PC-3 (cell line): ENCODE results near the gene MACROD2. TPM values are rescaled to one million over a fixed set of nuclear protein-coding genes. Genes with fewer than 3 reads are reported as not detected.

Experiments
- ATAC-seq: fragments of 200-7000 bp; cut with Tn5 transposase; 2 replicates; pipeline ENCODE4 v1.9.1; 2020; ENCODE audit warnings: mild to moderate bottlenecking, moderate library complexity
- BruUV-seq: library from RNA; stranded (reverse); fragments of 400-500 nt; replicated peaks from 2 replicates; lab custom pipeline; 2021; lab: Mats Ljungman, UMichigan
- CTCF ChIA-PET: fragments of 300-600 bp; sonication (Branson Sonifier 250); formaldehyde crosslinking; loops from one replicate; lab custom pipeline; 2022; ENCODE audit warnings: antibody characterized with exemption; lab: Charles Lee
- POLR2A ChIA-PET: fragments of 300-600 bp; sonication (Branson Sonifier 250); formaldehyde crosslinking; loops from one replicate; lab custom pipeline; 2022; ENCODE audit warnings: antibody characterized with exemption; ENCODE audit not compliant: unreplicated experiment; lab: Charles Lee
- DNase-seq: peaks from one replicate; pipeline ENCODE4 v3.0.0-alpha.2; 2015
- H2AFZ ChIP-seq: fragments of 300-600 bp; sonication (generic); 2 replicates; pipeline ENCODE4 v1.6.0; 2016; ENCODE audit warnings: antibody characterized with exemption, low read length
- H3F3A ChIP-seq: fragments of 300-600 bp; sonication (generic); one replicate; pipeline ENCODE4 v1.6.0; 2017; ENCODE audit warnings: antibody characterized with exemption, low read length, control low read depth, mild to moderate bottlenecking; ENCODE audit not compliant: unreplicated experiment
- H3K27ac ChIP-seq: fragments of 300-600 bp; sonication (generic); 2 replicates; pipeline ENCODE4 v1.5.1; 2016; ENCODE audit warnings: mild to moderate bottlenecking, low read length
- H3K27me3 ChIP-seq: fragments of 300-600 bp; sonication (generic); 2 replicates; pipeline ENCODE4 v1.6.1; 2016; ENCODE audit warnings: low read length, mixed read lengths
- H3K36me3 ChIP-seq: fragments of 300-600 bp; sonication (generic); 2 replicates; pipeline ENCODE4 v1.6.1; 2016; ENCODE audit warnings: low read depth, mixed run types, low read length, mixed read lengths
- H3K4me1 ChIP-seq: fragments of 300-600 bp; sonication (generic); 2 replicates; pipeline ENCODE4 v1.5.1; 2016; ENCODE audit warnings: low read length; ENCODE audit not compliant: insufficient read depth
- H3K4me2 ChIP-seq: fragments of 300-600 bp; sonication (generic); 2 replicates; pipeline ENCODE4 v1.6.0; 2016; ENCODE audit warnings: low read length
- H3K4me3 ChIP-seq: fragments of 300-600 bp; sonication (generic); 2 replicates; pipeline ENCODE4 v1.5.1; 2016; ENCODE audit warnings: mild to moderate bottlenecking, low read length, mixed read lengths
- H3K79me2 ChIP-seq: fragments of 300-600 bp; sonication (generic); 2 replicates; pipeline ENCODE4 v1.6.1; 2017; ENCODE audit warnings: low read length, mixed read lengths
- H3K9ac ChIP-seq: fragments of 300-600 bp; sonication (generic); 2 replicates; pipeline ENCODE4 v1.6.0; 2016; ENCODE audit warnings: mild to moderate bottlenecking, low read length
- H3K9me2 ChIP-seq: fragments of 300-600 bp; sonication (generic); replicated peaks from 2 replicates; pipeline ENCODE4 v1.6.1; 2016; ENCODE audit warnings: mixed run types, low read length, mixed read lengths
- H3K9me3 ChIP-seq: fragments of 300-600 bp; sonication (generic); 2 replicates; pipeline ENCODE4 v1.6.1; 2016; ENCODE audit warnings: low read length, mixed read lengths
- H4K20me1 ChIP-seq: fragments of 300-600 bp; sonication (generic); 2 replicates; pipeline ENCODE4 v1.6.1; 2016; ENCODE audit warnings: low read length, mixed read lengths
- CTCF ChIP-seq: fragments of 300-600 bp; sonication (generic); conservative IDR thresholded peaks from 2 replicates; pipeline ENCODE4 v1.5.1; 2017; ENCODE audit warnings: antibody characterized with exemption, low read depth, mild to moderate bottlenecking, low read length
- EZH2 ChIP-seq: fragments of 300-600 bp; sonication (generic); IDR thresholded peaks from one replicate; pipeline ENCODE4 v1.6.1; 2017; ENCODE audit warnings: antibody characterized with exemption, mild to moderate bottlenecking, low read length; ENCODE audit not compliant: unreplicated experiment
- EZH2phosphoT487 ChIP-seq: fragments of 300-600 bp; sonication (generic); IDR thresholded peaks from 2 replicates; pipeline ENCODE4 v1.6.1; 2018; ENCODE audit warnings: mild to moderate bottlenecking, antibody characterized with exemption, low read length, borderline replicate concordance
- intact Hi-C: fragments of 100-400 bp; cut with micrococcal nuclease; formaldehyde crosslinking; loops from 2 replicates; pipeline ENCODE4 v1.9.0; 2023
- total RNA-seq: library from RNA; depleted of rRNA; stranded (reverse); fragments of >200 nt; gene quantifications from 2 replicates; pipeline ENCODE4 v1.2.3, GENCODE V29; 2014

The MACROD2 gene
- total RNA-seq, 1 experiment from 2014 or later = 3.1 TPM

- ChIA-PET CTCF (interaction anchor here (0.5 kb wide), 1 partner anchor 47 kb away, joined by 6 read pairs; no protein-coding TSS in a partner anchor), POLR2A (no interaction called here)
- Histone ChIP-seq H3K9ac (no peak overlapping the region), H3K79me2 (no peaks in the 10 kb centered on the region), H3K27me3 (no peaks in the 10 kb centered on the region), H3K27ac (no peak overlapping the region), H3K9me3 (no peaks in the 10 kb centered on the region), H3K9me2 (no peaks in the 10 kb centered on the region), H3K4me1 (peaks cover 20% of the 10 kb centered on the region), H3K4me2 (no peak overlapping the region), H4K20me1 (no peaks in the 10 kb centered on the region), H3F3A (no peaks in the 10 kb centered on the region), H2AFZ (no peak overlapping the region), H3K4me3 (no peak overlapping the region), H3K36me3 (no peaks in the 10 kb centered on the region)
- intact Hi-C loops = no loop called here
- TF ChIP-seq EZH2 (no peak), EZH2phosphoT487 (no peak), CTCF (no peak)
- peak; percentile 43 for ATAC-seq
- peak; percentile 95 for DNase-seq
- no TSS peak for BruUV-seq
Measured at GRCh38 chr20:15834857-15835256, 1839.5 kb downstream of the MACROD2 start.

DNA sequence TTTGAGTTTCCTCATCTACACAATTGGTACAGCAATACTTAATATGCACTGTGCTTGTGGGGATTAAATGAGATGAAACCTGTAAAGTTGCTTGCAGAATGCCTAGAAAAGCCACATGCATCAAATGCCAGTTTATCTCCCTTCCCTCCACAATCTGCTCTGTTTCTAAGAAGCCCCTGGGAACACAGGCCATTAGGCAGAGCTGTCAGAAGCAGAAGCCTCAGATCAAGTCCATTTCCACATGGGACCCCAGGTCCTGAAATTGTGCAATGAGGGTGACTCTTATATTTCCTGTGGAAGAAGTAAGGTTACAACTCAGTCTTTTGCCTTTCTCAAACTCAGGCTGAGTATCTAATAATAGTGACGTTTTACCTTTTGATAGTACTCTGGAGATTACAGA is 1840.5 kb downstream of the MACROD2 start:
- Histone ChIP-seq H2AFZ (no peak overlapping the region), H3K9ac (no peak overlapping the region), H3K27ac (no peak overlapping the region), H3K36me3 (no peaks in the 10 kb centered on the region), H4K20me1 (no peaks in the 10 kb centered on the region), H3K4me1 (peaks cover 17% of the 10 kb centered on the region), H3K4me3 (no peak overlapping the region), H3K79me2 (no peaks in the 10 kb centered on the region), H3K27me3 (no peaks in the 10 kb centered on the region), H3K9me3 (no peaks in the 10 kb centered on the region), H3K9me2 (no peaks in the 10 kb centered on the region), H3K4me2 (no peak overlapping the region), H3F3A (no peaks in the 10 kb centered on the region)
- ATAC-seq (no peak), DNase-seq (no peak)
- TF ChIP-seq EZH2phosphoT487 = no peak
- TF ChIP-seq EZH2 = no peak
- no peak for TF ChIP-seq CTCF
- no TSS peak for BruUV-seq
- intact Hi-C loops = no loop called here
- ChIA-PET CTCF (no interaction called here), POLR2A (no interaction called here)

GRCh38 chr20:15836634-15837033 is 1841.3 kb downstream of the MACROD2 start:
- Histone ChIP-seq H3K4me2 (no peak overlapping the region), H3K9ac (no peak overlapping the region), H3K4me3 (no peak overlapping the region), H3K27ac (no peak overlapping the region), H3K9me2 (no peaks in the 10 kb centered on the region), H3F3A (no peaks in the 10 kb centered on the region), H3K27me3 (no peaks in the 10 kb centered on the region), H4K20me1 (no peaks in the 10 kb centered on the region), H3K36me3 (no peaks in the 10 kb centered on the region), H3K79me2 (no peaks in the 10 kb centered on the region), H3K4me1 (peaks cover 9% of the 10 kb centered on the region), H3K9me3 (no peaks in the 10 kb centered on the region), H2AFZ (no peak overlapping the region)
- no TSS peak for BruUV-seq
- DNase-seq (no peak), ATAC-seq (no peak)
- ChIA-PET CTCF (interaction anchor here (0.8 kb wide), 1 partner anchor 25 kb away, joined by 3 read pairs; no protein-coding TSS in a partner anchor), POLR2A (interaction anchor here (0.5 kb wide), 1 partner anchor 716 kb away, joined by 5 read pairs; no protein-coding TSS in a partner anchor)
- no peak for TF ChIP-seq EZH2phosphoT487
- TF ChIP-seq EZH2 = no peak
- no peak for TF ChIP-seq CTCF
- intact Hi-C loops = no loop called here
